Left ventricle myocardium inferior (tissue), 1 donor: ENCODE measurements around the gene BRSK1. TPM values are rescaled to one million over a fixed set of nuclear protein-coding genes. Genes with fewer than 3 reads are reported as not detected.
A peak's percentile ranks its signal among the peaks of the same experiment; 100 is the strongest.

Experiments used
- DNase-seq: peaks from one replicate; pipeline ENCODE4 v3.0.0-alpha.2; 2020
- H3K27ac ChIP-seq: fragments of 200-600 bp; replicated peaks from 2 replicates; pipeline ENCODE4 v1.8.0; 2021
- H3K27me3 ChIP-seq: fragments of 200-600 bp; 2 replicates; pipeline ENCODE4 v1.8.0; 2021; ENCODE audit warnings: low read depth
- H3K36me3 ChIP-seq: fragments of 200-600 bp; 2 replicates; pipeline ENCODE4 v1.8.0; 2021
- H3K4me1 ChIP-seq: fragments of 200-600 bp; 2 replicates; pipeline ENCODE4 v1.8.0; 2021
- H3K4me3 ChIP-seq: fragments of 200-600 bp; 2 replicates; pipeline ENCODE4 v1.8.0; 2021; ENCODE audit warnings: mild to moderate bottlenecking, moderate library complexity
- H3K9me3 ChIP-seq: fragments of 200-600 bp; replicated peaks from 2 replicates; pipeline ENCODE4 v1.8.0; 2021
- intact Hi-C: fragments of 100-400 bp; cut with micrococcal nuclease; formaldehyde crosslinking; loops from one replicate; pipeline ENCODE4 v1.11.0; 2022
- total RNA-seq: library from RNA; stranded (reverse); fragmentation: NEBNext Ultra II Directional; extraction: Animal tissue kit (Norgen Biotek cat#: 25700); gene quantifications from one replicate; pipeline ENCODE4 v1.2.1, GENCODE V29; 2021
- TF ChIP-seq, protein P1 (sequence below): fragments of 200-600 bp; IDR thresholded peaks from 2 replicates; pipeline ENCODE4 v1.8.0; 2021; ENCODE audit warnings: antibody characterized with exemption, mild to moderate bottlenecking, borderline replicate concordance
- donor health status: DM: no; HTN: yes; CAD: no; lungs with severe emphysema.

Gene BRSK1
- total RNA-seq, 1 donor from 2014 or later: 3.0 TPM

DNA sequence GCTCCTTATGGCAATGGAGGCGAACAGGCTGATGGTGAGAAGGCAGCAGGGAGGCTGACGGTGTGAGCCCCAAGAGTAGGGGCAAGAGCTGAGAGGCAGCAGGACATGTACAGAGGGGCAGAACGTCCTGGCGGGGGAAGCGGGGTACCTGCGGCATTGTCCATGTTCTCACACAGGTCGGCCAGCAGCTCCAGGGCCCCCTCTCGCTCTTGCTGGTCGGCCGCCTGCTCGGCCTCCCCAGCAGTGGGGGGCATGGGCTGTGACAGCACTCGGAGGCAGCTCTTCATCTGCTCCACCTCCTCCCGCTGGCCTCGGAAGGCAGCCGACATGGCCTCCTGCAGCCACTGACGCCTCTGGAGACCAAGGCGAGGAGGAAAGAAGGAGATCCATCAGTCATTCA lies 6.3 kb upstream of the BRSK1 start:
- no peaks in the 10 kb centered on the region for H3K27me3 ChIP-seq
- intact Hi-C loops: no loop called here
- no peak overlapping the region for H3K27ac ChIP-seq
- TF ChIP-seq, protein P1, sequence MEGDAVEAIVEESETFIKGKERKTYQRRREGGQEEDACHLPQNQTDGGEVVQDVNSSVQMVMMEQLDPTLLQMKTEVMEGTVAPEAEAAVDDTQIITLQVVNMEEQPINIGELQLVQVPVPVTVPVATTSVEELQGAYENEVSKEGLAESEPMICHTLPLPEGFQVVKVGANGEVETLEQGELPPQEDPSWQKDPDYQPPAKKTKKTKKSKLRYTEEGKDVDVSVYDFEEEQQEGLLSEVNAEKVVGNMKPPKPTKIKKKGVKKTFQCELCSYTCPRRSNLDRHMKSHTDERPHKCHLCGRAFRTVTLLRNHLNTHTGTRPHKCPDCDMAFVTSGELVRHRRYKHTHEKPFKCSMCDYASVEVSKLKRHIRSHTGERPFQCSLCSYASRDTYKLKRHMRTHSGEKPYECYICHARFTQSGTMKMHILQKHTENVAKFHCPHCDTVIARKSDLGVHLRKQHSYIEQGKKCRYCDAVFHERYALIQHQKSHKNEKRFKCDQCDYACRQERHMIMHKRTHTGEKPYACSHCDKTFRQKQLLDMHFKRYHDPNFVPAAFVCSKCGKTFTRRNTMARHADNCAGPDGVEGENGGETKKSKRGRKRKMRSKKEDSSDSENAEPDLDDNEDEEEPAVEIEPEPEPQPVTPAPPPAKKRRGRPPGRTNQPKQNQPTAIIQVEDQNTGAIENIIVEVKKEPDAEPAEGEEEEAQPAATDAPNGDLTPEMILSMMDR: no peak
- peaks cover 42% of the 10 kb centered on the region for H3K36me3 ChIP-seq
- no peak for DNase-seq
- H3K4me3 ChIP-seq: no peak overlapping the region
- no peaks in the 10 kb centered on the region for H3K9me3 ChIP-seq
- H3K4me1 ChIP-seq: peaks cover 17% of the 10 kb centered on the region

DNA sequence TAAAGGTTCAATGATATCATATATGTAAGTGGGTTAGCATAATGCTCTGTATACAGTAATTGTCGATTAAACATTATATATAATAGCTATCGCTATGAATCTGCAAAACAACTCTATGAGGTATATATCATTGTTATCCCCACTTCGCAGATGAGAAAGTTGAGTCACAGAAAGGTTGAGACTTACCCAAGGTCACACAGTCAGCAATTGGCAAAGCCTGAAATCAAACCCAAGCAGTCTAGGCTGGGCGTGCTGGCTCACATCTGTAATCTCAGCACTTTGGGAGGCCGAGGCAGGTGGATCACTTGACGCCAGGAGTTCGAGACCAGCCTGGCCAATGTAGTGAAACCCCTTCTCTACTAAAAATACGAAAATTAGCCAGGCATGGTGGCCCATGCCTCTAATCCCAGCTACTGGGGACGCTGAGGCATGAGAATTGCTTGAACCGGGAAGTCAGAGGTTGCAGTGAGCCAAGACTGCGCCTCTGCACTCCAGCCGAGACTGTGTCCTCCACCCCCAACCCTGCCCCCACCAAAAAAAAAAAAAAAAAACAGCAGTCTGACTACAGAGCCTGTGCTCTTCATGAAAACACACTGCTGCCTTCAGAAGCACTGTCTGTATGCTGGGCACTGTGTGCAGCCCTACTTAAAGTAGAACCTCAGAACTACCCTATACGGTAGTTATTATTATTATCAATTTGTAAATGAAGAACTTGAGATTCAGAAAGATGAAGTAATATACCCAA lies 5.2 kb upstream of the BRSK1 start:
- no peak for DNase-seq
- Histone ChIP-seq H3K36me3 (peaks cover 31% of the 10 kb centered on the region), H3K9me3 (no peaks in the 10 kb centered on the region), H3K27ac (no peak overlapping the region), H3K4me1 (peaks cover 17% of the 10 kb centered on the region), H3K27me3 (peaks cover under 1% of the 10 kb centered on the region), H3K4me3 (peak overlapping the region; percentile 77)
- intact Hi-C loops: no loop called here
- TF ChIP-seq, protein P1: no peak

DNA sequence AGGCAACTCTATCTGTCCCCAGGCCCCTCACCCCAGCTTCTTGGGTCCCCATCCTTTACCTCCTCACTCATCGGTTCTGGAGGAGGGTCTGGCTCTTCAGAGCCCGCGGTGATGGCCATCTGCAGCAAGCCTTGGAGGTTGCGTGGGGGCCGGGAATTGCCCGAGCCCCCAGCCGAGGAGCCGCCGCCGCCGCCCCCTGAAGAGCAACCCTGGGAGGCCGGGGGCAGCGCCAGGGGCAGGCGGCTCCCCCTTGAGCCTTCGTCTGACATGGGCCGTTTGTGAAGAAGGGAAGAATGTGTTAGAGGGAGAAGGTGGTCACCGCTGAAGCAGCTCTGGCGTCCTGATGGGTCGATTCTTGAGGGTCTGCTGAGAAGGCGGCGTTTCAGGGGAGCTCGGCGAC lies 4.5 kb upstream of the BRSK1 start:
- no peaks in the 10 kb centered on the region for H3K9me3 ChIP-seq
- peaks cover 24% of the 10 kb centered on the region for H3K36me3 ChIP-seq
- H3K27ac ChIP-seq: peak overlapping the region; percentile 86
- H3K4me1 ChIP-seq: peaks cover 23% of the 10 kb centered on the region
- H3K4me3 ChIP-seq: peak overlapping the region; percentile 77
- DNase-seq: no peak
- intact Hi-C loops: no loop called here
- TF ChIP-seq, protein P1: no peak
- peaks cover 8% of the 10 kb centered on the region for H3K27me3 ChIP-seq

DNA sequence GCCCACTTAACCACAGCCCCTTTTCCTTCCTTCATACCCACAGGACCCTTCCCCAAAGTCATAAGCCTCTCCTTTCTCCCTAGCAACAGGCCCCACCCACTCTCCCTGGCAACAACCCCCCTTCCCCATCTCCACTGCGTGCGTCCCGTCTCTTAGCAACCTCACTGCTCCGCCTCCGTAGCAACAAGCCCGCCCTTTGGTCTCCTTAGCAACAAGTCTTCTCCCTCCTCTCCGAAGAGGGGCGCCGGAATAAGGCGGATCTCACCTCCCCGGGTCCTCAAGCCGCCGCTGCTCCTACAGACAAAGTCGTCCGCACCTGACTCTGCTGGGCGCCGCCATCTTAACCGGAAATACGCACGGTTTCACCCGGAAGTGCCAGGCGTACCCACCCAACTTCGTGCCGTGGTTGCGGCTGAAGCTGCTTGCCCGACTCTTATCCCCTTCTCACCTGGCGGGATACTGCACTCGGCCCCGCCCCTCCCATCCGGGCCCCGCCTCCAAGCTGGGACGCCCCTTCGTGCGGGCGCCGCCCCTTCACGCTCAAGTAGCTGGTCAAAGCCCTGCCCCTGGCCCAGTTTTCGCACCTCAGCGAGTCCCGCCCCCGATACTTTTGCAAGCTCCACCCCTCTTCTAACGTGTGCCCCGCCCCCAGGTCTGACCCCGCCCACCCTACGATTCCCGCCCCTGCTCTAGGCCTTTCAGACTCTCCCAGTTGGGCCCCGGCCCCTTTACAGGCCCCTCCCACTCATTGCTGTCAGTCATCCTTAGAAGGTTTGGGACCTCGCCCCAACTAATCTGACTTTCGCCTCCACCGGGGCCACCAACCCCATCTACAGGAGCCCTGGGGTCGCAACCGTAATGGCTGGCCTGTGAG lies 3.8 kb upstream of the BRSK1 start, which contains the start of gene HSPBP1:
Gene HSPBP1 (minus strand): TSS at position 341 of the 874 bp plus-strand sequence. CDS start 502 bp downstream, outside the sequence.
- intact Hi-C loops: no loop called here
- TF ChIP-seq, protein P1: no peak
- Histone ChIP-seq H3K4me1 (peaks cover 30% of the 10 kb centered on the region), H3K36me3 (peaks cover 17% of the 10 kb centered on the region), H3K27me3 (peaks cover 9% of the 10 kb centered on the region), H3K9me3 (no peaks in the 10 kb centered on the region), H3K27ac (peak within 1 kb of the TSS; percentile 86), H3K4me3 (peak within 1 kb of the TSS; percentile 77)
- DNase-seq: peak; percentile 87

DNA sequence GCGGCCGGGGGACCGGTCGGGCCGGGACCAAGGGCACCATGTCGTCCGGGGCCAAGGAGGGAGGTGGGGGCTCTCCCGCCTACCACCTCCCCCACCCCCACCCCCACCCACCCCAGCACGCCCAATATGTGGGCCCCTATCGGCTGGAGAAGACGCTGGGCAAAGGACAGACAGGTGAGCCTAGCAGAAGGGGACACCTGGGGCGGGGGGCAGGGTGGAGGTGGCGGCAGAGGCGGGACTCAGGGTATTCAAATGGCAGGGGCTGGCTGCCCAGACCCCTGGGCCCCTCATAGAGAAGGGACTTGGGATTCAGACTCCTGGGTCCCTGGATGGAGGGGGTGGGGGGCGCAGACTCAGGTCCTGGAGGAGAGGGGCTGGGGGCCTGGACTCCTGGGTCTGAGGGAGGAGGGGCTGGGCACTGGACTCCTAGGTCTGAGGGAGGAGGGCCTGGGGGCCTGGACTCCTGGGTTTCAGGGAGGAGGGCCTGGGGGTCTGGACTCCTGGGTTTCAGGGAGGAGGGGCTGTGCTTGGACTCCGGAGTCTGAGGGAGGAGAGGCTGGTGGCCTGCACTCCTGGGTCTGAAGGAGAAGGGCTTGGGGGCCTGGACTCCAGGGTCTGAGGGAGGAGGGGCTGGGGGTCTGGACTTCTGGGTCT lies 735 bp downstream of the BRSK1 start:
- peak overlapping the region; percentile 65 for H3K4me3 ChIP-seq
- intact Hi-C loops: no loop called here
- TF ChIP-seq, protein P1: no peak
- H3K27me3 ChIP-seq: peaks cover 9% of the 10 kb centered on the region
- no peak for DNase-seq
- peaks cover 29% of the 10 kb centered on the region for H3K4me1 ChIP-seq
- H3K9me3 ChIP-seq: no peaks in the 10 kb centered on the region
- H3K36me3 ChIP-seq: no peaks in the 10 kb centered on the region
- H3K27ac ChIP-seq: peak overlapping the region; percentile 83
